Hepatocyte (in vitro differentiated cells): ENCODE measurements around the gene FIBCD1.

Source experiments
- EZH2 ChIP-seq: fragments of 200-600 bp; sonication (generic); IDR thresholded peaks from 2 replicates; pipeline ENCODE4 v1.6.1; 2016; ENCODE audit warnings: antibody characterized with exemption, mild to moderate bottlenecking, borderline replicate concordance
- TF ChIP-seq, protein P1 (sequence below): fragments of 200-600 bp; sonication (generic); IDR thresholded peaks from 2 replicates; pipeline ENCODE4 v1.5.1; 2016; ENCODE audit warnings: antibody characterized with exemption, mild to moderate bottlenecking; ENCODE audit not compliant: poor library complexity

GRCh38 chr9:130852801-130853200, 86.2 kb downstream of the FIBCD1 start:
- TF ChIP-seq, protein P1, sequence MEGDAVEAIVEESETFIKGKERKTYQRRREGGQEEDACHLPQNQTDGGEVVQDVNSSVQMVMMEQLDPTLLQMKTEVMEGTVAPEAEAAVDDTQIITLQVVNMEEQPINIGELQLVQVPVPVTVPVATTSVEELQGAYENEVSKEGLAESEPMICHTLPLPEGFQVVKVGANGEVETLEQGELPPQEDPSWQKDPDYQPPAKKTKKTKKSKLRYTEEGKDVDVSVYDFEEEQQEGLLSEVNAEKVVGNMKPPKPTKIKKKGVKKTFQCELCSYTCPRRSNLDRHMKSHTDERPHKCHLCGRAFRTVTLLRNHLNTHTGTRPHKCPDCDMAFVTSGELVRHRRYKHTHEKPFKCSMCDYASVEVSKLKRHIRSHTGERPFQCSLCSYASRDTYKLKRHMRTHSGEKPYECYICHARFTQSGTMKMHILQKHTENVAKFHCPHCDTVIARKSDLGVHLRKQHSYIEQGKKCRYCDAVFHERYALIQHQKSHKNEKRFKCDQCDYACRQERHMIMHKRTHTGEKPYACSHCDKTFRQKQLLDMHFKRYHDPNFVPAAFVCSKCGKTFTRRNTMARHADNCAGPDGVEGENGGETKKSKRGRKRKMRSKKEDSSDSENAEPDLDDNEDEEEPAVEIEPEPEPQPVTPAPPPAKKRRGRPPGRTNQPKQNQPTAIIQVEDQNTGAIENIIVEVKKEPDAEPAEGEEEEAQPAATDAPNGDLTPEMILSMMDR, result no peak
- no peak for TF ChIP-seq EZH2
